ENCODE measurements around the gene HK2.

- no peak for TF ChIP-seq CTCF (IDR thresholded peaks at IDR 0.05; ENCODE audit: low read length)
- TF ChIP-seq EZH2 (optimal IDR thresholded peaks at IDR 0.05; ENCODE audit: low read depth, low read length), result no peak
- TF ChIP-seq EZH2phosphoT487 (IDR thresholded peaks at IDR 0.05; ENCODE audit: low read length), result no peak
Measured at GRCh38 chr2:74846481-74846880, 12.6 kb downstream of the HK2 start.

Data from MM.1S (cell line).